Adrenal gland (tissue), 5 donors: Measurements from ENCODE around the gene IGSF9.

ENCODE experiments used
- POLR2A ChIP-seq, 2 donors: fragments of 450-650 bp; IDR thresholded peaks; one replicate each; pipeline ENCODE4 v1.6.1; 2017; ENCODE audit warnings: antibody characterized with exemption in 2 of 2, mild to moderate bottlenecking in 2 of 2, moderate library complexity in 1 of 2
- TF ChIP-seq, protein P1 (sequence below), 6 experiments: fragments of 450-650 bp in 4 of 6; fragments of 200-600 bp in 2 of 6; sonication (generic) in 1 of 6; IDR thresholded peaks; 1 replicate in 5 of 6; 2 replicates in 1 of 6; pipeline versions ENCODE4 v1.5.1 to v1.8.0; 2016 to 2021; ENCODE audit warnings: antibody characterized with exemption in 6 of 6, mild to moderate bottlenecking in 2 of 6, moderate library complexity in 1 of 6
- donor health status: DM: no; HTN: no; CAD: no.

DNA sequence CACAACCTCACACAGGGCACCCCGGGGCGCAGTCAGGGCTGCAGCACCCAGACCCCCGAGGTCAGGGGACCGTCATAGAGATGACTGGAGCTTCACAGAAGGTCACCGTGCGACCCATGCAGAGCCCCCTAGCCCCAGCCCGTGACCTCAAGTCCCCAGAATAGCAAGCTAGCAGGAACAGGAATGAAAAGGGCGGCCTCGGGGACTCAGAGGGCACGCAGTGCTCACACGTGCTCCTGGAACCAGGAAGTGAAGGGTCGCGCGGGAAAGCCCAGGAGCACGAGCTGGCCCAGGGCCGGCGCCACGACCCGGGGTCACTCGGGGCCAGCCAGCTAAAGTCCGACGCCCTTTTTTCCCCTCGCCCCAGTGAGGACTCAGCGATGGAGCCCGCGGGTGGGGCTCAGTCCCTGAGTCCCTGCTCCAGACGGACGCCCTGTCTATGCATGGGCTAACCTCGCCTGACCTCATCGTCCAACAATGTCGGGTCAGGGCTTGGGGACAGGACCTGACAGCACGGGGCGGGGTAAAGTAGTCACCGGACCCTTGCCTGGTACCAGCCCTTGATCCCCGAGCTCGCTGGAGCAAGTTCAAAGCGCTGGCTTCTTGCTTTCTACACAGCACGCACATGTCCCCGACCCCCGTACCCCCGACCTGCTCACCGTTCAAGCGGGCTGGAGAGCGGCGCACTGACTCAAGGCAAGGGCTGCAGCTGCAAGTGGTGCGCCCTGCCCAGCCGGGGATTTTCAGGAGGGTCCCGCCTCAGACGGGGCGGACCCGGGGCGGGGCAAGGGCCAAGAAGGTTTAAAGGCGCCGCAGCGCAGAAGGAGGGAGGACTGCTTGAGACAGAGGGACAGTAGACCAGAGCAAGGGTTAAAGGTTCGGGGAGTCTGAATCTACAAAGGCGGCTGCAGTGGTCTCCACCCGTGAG, 20.4 kb downstream of the IGSF9 start, which contains the start of gene TAGLN2:
- TF ChIP-seq, protein P1, sequence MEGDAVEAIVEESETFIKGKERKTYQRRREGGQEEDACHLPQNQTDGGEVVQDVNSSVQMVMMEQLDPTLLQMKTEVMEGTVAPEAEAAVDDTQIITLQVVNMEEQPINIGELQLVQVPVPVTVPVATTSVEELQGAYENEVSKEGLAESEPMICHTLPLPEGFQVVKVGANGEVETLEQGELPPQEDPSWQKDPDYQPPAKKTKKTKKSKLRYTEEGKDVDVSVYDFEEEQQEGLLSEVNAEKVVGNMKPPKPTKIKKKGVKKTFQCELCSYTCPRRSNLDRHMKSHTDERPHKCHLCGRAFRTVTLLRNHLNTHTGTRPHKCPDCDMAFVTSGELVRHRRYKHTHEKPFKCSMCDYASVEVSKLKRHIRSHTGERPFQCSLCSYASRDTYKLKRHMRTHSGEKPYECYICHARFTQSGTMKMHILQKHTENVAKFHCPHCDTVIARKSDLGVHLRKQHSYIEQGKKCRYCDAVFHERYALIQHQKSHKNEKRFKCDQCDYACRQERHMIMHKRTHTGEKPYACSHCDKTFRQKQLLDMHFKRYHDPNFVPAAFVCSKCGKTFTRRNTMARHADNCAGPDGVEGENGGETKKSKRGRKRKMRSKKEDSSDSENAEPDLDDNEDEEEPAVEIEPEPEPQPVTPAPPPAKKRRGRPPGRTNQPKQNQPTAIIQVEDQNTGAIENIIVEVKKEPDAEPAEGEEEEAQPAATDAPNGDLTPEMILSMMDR (IDR thresholded peaks at IDR 0.05): no peak
- peak in 1 of 2 donors; percentile 89 for TF ChIP-seq POLR2A (IDR thresholded peaks at IDR 0.05)
